Left lung (tissue), 10 donors: ENCODE measurements around the gene ZNF555. TPM values are rescaled to one million over a fixed set of nuclear protein-coding genes. Genes with fewer than 3 reads are reported as not detected.
"Not testable (repeated sequence)": the region's sequence is repeated elsewhere in the genome, so short reads cannot be mapped to it uniquely, and the experiment has no call there.

Experiments
- ATAC-seq: fragments of 200-7000 bp; cut with Tn5 transposase; one replicate; pipeline ENCODE4 v1.9.1; 2020; ENCODE audit warnings: moderate library complexity
- DNase-seq, 4 donors: peaks; one replicate each; pipeline ENCODE4 v3.0.0-alpha.2; 2013 to 2020
- H3K27ac ChIP-seq, 2 donors: fragments of 200-600 bp; sonication (generic) in 1 of 2; one replicate each; pipeline versions ENCODE4 v1.5.0 to v1.8.0; 2020 to 2021
- H3K27me3 ChIP-seq, 2 donors: fragments of 200-600 bp; sonication (generic) in 1 of 2; one replicate each; pipeline versions ENCODE4 v1.5.0 to v1.8.0; 2020 to 2021
- H3K36me3 ChIP-seq, 2 donors: fragments of 200-600 bp; sonication (generic) in 1 of 2; one replicate each; pipeline versions ENCODE4 v1.5.0 to v1.8.0; 2020 to 2021
- H3K4me1 ChIP-seq, 2 donors: fragments of 200-600 bp; one replicate each; pipeline ENCODE4 v1.8.0; 2021
- H3K4me3 ChIP-seq, 2 donors: fragments of 200-600 bp; sonication (generic) in 1 of 2; one replicate each; pipeline versions ENCODE4 v1.5.0 to v1.8.0; 2020 to 2021; ENCODE audit warnings: mild to moderate bottlenecking in 1 of 2
- H3K9me3 ChIP-seq, 2 donors: fragments of 200-600 bp; sonication (generic) in 1 of 2; one replicate each; pipeline versions ENCODE4 v1.5.0 to v1.8.0; 2020 to 2021
- intact Hi-C, 2 donors: fragments of 100-400 bp; cut with DNase I; formaldehyde crosslinking; loops; one replicate each; pipeline versions ENCODE4 v1.11.2 to v1.14.2; 2022
- polyA plus RNA-seq, 6 donors: library from polyadenylated mRNA; unstranded; fragments of 120-200 nt; gene quantifications; one replicate each; pipeline ENCODE4 v1.2.1, GENCODE V29; 2013; ENCODE audit not compliant: insufficient read length in 6 of 6
- total RNA-seq, 2 donors: library from RNA; stranded (reverse); fragmentation: NEBNext Ultra II Directional; extraction: Animal tissue kit (Norgen Biotek cat#: 25700); gene quantifications; one replicate each; pipeline ENCODE4 v1.2.1, GENCODE V29; 2021
- TF ChIP-seq, protein P1 (sequence below), 2 donors: fragments of 200-600 bp; sonication (generic) in 1 of 2; IDR thresholded peaks; one replicate each; pipeline versions ENCODE4 v1.5.0 to v1.8.0; 2021; ENCODE audit warnings: antibody characterized with exemption in 2 of 2
- donor health status: DM: no; HTN: yes; CAD: no.
- donor health status: DM: no; HTN: no; CAD: no.

Gene ZNF555
- total and polyA plus RNA-seq, 8 donors: 6.2 to 10.6 (median 9.1) TPM

DNA sequence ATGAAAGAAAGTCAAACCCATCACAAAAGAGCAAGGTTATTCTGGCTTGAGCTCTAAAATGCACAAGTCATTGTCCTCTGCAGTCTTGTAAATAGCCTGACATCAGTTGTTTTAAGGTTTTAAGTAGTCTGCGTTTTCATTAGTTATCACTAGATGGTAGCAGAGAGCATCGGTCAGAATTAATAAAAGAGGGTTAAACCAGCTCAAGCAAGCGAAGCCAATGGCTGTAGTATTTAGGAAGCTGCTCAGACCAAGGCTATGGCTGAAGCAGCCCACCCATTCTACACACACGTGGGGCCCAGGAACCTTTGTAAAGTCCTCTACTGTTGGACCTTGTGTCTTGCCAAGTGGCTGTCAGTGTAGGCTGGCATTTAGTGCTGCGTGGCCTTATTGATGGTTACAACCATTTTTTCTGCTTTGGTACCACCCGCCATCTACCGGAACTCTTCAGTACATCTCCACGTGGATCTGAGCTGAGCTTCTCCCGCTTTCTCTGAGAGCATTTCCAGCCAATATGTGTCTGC lies 46.2 kb downstream of the ZNF555 start:
- Histone ChIP-seq H3K27ac (no peak overlapping the region), H3K9me3 (no peaks in the 10 kb centered on the region), H3K27me3 (no peaks in the 10 kb centered on the region), H3K36me3 (no peaks in the 10 kb centered on the region), H3K4me1 (peaks cover 0 to 5% of the 10 kb centered on the region in 2 donors), H3K4me3 (no peak overlapping the region)
- TF ChIP-seq, protein P1, sequence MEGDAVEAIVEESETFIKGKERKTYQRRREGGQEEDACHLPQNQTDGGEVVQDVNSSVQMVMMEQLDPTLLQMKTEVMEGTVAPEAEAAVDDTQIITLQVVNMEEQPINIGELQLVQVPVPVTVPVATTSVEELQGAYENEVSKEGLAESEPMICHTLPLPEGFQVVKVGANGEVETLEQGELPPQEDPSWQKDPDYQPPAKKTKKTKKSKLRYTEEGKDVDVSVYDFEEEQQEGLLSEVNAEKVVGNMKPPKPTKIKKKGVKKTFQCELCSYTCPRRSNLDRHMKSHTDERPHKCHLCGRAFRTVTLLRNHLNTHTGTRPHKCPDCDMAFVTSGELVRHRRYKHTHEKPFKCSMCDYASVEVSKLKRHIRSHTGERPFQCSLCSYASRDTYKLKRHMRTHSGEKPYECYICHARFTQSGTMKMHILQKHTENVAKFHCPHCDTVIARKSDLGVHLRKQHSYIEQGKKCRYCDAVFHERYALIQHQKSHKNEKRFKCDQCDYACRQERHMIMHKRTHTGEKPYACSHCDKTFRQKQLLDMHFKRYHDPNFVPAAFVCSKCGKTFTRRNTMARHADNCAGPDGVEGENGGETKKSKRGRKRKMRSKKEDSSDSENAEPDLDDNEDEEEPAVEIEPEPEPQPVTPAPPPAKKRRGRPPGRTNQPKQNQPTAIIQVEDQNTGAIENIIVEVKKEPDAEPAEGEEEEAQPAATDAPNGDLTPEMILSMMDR (IDR thresholded peaks at IDR 0.05): peak; percentile 48 to 57
- intact Hi-C loops: no loop called here
- peak; percentile 97 for ATAC-seq
- DNase-seq: peak in 2 of 4 donors; percentile 31 to 68

DNA sequence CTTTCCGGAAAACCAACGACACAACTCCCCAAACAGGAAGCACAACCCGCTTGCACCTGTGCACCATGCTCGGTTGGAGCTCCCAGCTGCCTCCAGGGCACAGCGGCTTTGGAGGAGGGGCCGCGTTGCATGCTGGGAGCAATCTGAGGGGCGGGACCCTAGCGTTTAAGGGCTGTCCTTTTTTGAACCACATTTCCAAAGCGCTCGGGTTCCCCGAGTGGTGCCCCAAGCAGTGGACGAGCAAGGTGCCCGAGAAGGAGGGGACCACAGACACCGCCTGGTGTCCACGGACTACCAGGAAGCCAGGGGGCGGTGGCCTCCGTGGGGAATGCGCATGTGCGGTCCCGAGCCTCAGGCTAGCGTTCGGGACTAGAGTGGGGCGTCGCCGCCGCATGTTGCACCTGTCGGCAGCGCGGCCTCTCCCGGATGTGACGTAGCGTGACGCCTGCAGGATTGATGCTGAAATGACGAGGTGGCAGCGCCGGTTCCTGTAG lies 47.5 kb downstream of the ZNF555 start:
- TF ChIP-seq, protein P1 (IDR thresholded peaks at IDR 0.05): no peak
- Histone ChIP-seq H3K9me3 (no peaks in the 10 kb centered on the region), H3K36me3 (no peaks in the 10 kb centered on the region), H3K4me1 (peaks cover 0 to 5% of the 10 kb centered on the region in 2 donors), H3K27me3 (no peaks in the 10 kb centered on the region), H3K27ac (peak overlapping the region; percentile 19 to 70), H3K4me3 (peak overlapping the region; percentile 12 to 39)
- DNase-seq (peak in 2 of 4 donors; percentile 37 to 80), ATAC-seq (peak; percentile 34)
- intact Hi-C loops: no loop called here

DNA sequence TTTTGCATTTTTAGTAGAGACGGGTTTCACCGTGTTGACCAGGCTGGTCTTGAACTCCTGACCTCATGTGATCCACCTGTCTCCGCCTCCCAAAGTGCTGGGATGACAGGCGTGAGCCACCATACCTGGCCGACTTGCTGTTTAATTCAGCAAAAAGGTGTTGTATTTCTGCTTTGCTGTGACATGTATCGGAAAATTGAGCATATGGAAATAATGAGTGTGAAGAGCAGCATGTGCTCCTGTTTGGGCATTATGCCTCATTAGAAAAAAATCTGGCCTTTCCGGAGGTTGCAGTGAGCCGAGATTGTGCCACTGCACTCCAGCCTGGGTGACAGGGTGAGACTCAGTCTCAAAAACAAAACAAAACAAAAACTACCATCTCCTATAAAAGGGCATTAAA lies 49.3 kb downstream of the ZNF555 start:
- ATAC-seq, H3K4me3 ChIP-seq, DNase-seq, intact Hi-C loops, H3K27me3 ChIP-seq, H3K4me1 ChIP-seq, H3K9me3 ChIP-seq, H3K27ac ChIP-seq, H3K36me3 ChIP-seq: not testable (repeated sequence)

DNA sequence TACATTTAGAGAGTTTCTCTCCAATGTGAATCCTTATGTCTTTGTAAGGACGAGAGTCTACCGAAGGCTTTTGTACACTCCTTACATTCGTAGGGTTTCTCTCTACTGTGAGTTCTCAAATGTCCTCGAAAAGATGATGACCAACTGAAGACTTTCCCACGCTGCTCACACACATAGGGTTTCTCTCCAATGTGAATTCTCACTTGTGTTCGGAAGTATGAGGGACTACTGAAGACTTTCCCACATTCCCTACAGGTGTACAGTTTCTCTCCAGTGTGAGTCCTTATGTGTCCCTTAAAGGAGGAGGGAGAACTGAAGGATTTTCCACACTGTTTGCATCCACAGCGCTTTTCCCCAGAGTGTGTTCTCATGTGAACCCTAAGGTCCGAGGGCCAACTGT lies 55.4 kb downstream of the ZNF555 start:
- ATAC-seq (no peak), DNase-seq (no peak)
- TF ChIP-seq, protein P1 (IDR thresholded peaks at IDR 0.05): no peak

DNA sequence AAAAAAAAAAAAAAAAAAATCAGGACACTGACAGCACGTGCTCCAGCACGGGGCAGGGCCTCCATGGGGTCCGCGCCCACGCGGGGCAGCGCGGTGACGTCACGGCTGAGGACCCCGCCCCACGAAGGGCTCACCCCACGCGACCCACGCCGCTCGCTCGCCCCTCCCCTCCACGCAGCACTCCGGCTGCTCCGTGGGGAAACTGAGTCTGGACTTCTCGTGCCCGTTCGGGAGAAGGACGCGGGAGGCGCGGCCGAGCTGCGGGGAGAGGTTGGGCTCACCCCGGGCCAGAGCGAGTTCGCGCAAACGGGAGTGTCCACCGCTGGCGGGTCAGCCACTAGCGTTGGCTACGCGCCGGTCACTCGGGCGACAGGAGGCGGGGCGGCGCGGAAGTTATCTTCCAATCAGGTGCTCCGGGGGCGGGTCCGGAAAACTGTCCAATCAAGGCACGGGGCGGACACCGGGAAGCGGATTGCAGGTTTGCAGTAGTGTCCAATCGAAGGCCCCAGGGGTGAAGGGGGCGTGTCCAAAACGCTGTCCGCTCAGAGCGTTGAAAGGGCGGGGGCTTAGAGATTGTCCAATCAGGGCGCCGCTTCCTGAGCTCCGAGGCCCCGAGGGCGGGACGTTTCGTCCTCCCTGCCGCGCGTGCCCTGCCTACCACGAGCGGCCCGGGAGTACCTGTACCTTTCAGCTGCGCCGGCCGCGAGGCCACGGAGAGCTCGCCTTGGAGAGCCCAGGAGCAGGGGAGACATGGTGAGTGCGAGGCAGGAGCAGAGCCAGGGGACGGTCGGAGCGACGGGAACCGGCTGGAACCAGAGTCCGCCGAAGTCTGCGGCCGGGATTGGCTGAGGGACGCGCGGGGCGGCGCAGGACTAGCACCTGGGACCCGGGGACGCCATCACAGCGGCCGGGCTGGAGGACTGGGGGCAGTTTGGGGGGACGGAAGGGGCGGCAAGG lies 59.3 kb downstream of the ZNF555 start, which contains the start of gene ZNF57:
Gene ZNF57 (plus strand): TSS at position 633 of the 957 bp plus-strand sequence. CDS start 118 bp downstream, at position 751.
- TF ChIP-seq, protein P1 (IDR thresholded peaks at IDR 0.05): no peak
- intact Hi-C loops: no loop called here
- peak; percentile 98 for ATAC-seq
- Histone ChIP-seq H3K27ac (peak within 1 kb of the TSS; percentile 88), H3K9me3 (peaks cover 0 to 18% of the 10 kb centered on the region in 2 donors), H3K4me3 (peak within 1 kb of the TSS; percentile 58 to 59), H3K36me3 (no peaks in the 10 kb centered on the region), H3K27me3 (no peaks in the 10 kb centered on the region), H3K4me1 (peaks cover 5 to 10% of the 10 kb centered on the region in 2 donors)
- peak; percentile 97 to 100 (median 98) for DNase-seq

More for the DNA sequence above, 55.4 kb downstream of the ZNF555 start:
- intact Hi-C loops: no loop called here
- Histone ChIP-seq H3K36me3 (no peaks in the 10 kb centered on the region), H3K27me3 (no peaks in the 10 kb centered on the region), H3K4me3 (no peak overlapping the region), H3K9me3 (peaks cover 0 to 18% of the 10 kb centered on the region in 2 donors), H3K27ac (no peak overlapping the region), H3K4me1 (peaks cover 4 to 5% of the 10 kb centered on the region in 2 donors)
